ENCODE measurements around the gene RASGRP2.

The RASGRP2 gene

GRCh38 chr11:64770120-64770519 is 26.2 kb upstream of the RASGRP2 start:
- DNase-seq: no peak
- no peak for ATAC-seq

- DNase-seq: no peak
- ATAC-seq: no peak
Observed at GRCh38 chr11:64769283-64769682, 25.3 kb upstream of the RASGRP2 start.

GRCh38 chr11:64768300-64768694 is 24.4 kb upstream of the RASGRP2 start:
- DNase-seq (no peak), ATAC-seq (no peak)

- ATAC-seq: peak; percentile 10
- peak; percentile 91 for DNase-seq
Observed at GRCh38 chr11:64767344-64768299, 23.7 kb upstream of the RASGRP2 start.

- DNase-seq (no peak), ATAC-seq (no peak)
Observed at GRCh38 chr11:64766881-64767280, 22.9 kb upstream of the RASGRP2 start.

- ATAC-seq: no peak
- DNase-seq: no peak
Observed at GRCh38 chr11:64765851-64766665, 22.1 kb upstream of the RASGRP2 start.

- DNase-seq (no peak), ATAC-seq (no peak)
Observed at GRCh38 chr11:64765291-64765850, 21.4 kb upstream of the RASGRP2 start.

- DNase-seq (no peak), ATAC-seq (no peak)
Observed at GRCh38 chr11:64764753-64765152, 20.8 kb upstream of the RASGRP2 start.

- ATAC-seq (peak; percentile 32), DNase-seq (peak; percentile 47)
Observed at GRCh38 chr11:64764040-64764611, 20.2 kb upstream of the RASGRP2 start.

GRCh38 chr11:64763526-64764039 is 19.6 kb upstream of the RASGRP2 start:
- DNase-seq (no peak), ATAC-seq (no peak)

- DNase-seq: peak; percentile 31
- no peak for ATAC-seq
Observed at GRCh38 chr11:64762674-64763525, 19.0 kb upstream of the RASGRP2 start.

- ATAC-seq: no peak
- DNase-seq: no peak
Observed at GRCh38 chr11:64762277-64762673, 18.3 kb upstream of the RASGRP2 start.

GRCh38 chr11:64760759-64761420 is 16.9 kb upstream of the RASGRP2 start:
- DNase-seq: no peak
- ATAC-seq: no peak

GRCh38 chr11:64759722-64760719 is 16.1 kb upstream of the RASGRP2 start, which contains the start of gene PYGM:
PYGM (minus strand) TSS chr11:64759974; CDS start chr11:64759898, 76 bp downstream.
- DNase-seq: no peak
- ATAC-seq: no peak

GRCh38 chr11:64759131-64759721 is 15.3 kb upstream of the RASGRP2 start:
- DNase-seq (no peak), ATAC-seq (no peak)

GRCh38 chr11:64758330-64759079 is 14.6 kb upstream of the RASGRP2 start:
- no peak for DNase-seq

GRCh38 chr11:64757549-64758329 is 13.8 kb upstream of the RASGRP2 start:
- ATAC-seq (no peak), DNase-seq (no peak)

More at GRCh38 chr11:64758330-64759079, 14.6 kb upstream of the RASGRP2 start:
- ATAC-seq: no peak
